HL-60 (cell line): ENCODE measurements around the gene NOS3.

ENCODE experiments used
- DNase-seq, 2 experiments: peaks; one replicate each; pipeline ENCODE4 v3.0.0-alpha.2; 2010 to 2020; ENCODE audit warnings: low read depth in 1 of 2, low spot score in 1 of 2
- H3K27ac ChIP-seq: fragments of 250-450 bp; sonication (Bioruptor Pico); replicated peaks from 2 replicates; pipeline ENCODE4 v1.5.1; 2020; ENCODE audit warnings: mild to moderate bottlenecking, moderate library complexity
- H3K27me3 ChIP-seq: fragments of 250-450 bp; sonication (Bioruptor Pico); 2 replicates; pipeline ENCODE4 v1.5.1; 2021; ENCODE audit warnings: mild to moderate bottlenecking, moderate library complexity; ENCODE audit not compliant: insufficient read depth, poor library complexity, severe bottlenecking
- H3K4me3 ChIP-seq: replicated peaks from 2 replicates; pipeline ENCODE4 v1.5.1; 2011; ENCODE audit warnings: mild to moderate bottlenecking, control low read depth, low read length; ENCODE audit not compliant: insufficient read depth
- CTCF ChIP-seq: IDR thresholded peaks from one replicate; pipeline ENCODE4 v1.5.1; 2011; ENCODE audit warnings: low read length, control low read depth, inconsistent platforms; ENCODE audit not compliant: insufficient read depth
- GABPA ChIP-seq: IDR thresholded peaks from 2 replicates; pipeline ENCODE4 v1.6.1; 2012; ENCODE audit warnings: low read depth
- POLR2AphosphoS5 ChIP-seq: IDR thresholded peaks from 2 replicates; pipeline ENCODE4 v1.6.1; 2012; ENCODE audit warnings: low read depth
- REST ChIP-seq: IDR thresholded peaks from 2 replicates; pipeline ENCODE4 v1.6.1; 2012; ENCODE audit warnings: low read depth; ENCODE audit not compliant: insufficient replicate concordance
- SPI1 ChIP-seq: IDR thresholded peaks from 2 replicates; pipeline ENCODE4 v1.6.1; 2012; ENCODE audit warnings: low read depth, mild to moderate bottlenecking, borderline replicate concordance

NOS3 gene

DNA sequence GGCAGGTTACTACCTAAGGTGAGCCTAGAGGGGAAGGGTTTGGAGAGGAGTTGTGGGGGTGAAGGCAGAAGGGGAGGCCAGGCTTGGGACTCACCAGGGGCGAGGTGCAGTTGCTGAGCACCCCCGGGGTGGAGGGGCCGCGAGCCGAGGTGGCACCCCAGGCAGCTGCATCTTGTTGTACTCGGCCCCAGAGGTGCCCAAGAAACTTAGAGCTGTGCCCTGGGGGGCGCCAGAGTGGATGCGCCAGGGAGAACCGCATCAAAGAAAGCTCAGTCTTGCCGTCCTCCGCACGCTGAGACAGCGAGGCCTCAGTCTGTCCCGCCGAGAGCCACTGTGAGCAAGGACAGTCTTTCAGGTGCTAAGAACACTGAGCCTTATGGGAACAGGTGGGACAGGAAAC lies 26.1 kb downstream of the NOS3 start:
- no peak overlapping the region for H3K4me3 ChIP-seq
- no peak for DNase-seq
- TF ChIP-seq CTCF (no peak), GABPA (no peak), SPI1 (no peak), POLR2AphosphoS5 (no peak), REST (no peak)
- peaks cover 24% of the 10 kb centered on the region for H3K27me3 ChIP-seq
- no peak overlapping the region for H3K27ac ChIP-seq

- no peak overlapping the region for H3K27ac ChIP-seq
- no peak for TF ChIP-seq CTCF
- TF ChIP-seq POLR2AphosphoS5 = no peak
- TF ChIP-seq GABPA = no peak
- no peak for TF ChIP-seq SPI1
- no peak for TF ChIP-seq REST
- peaks cover 22% of the 10 kb centered on the region for H3K27me3 ChIP-seq
- H3K4me3 ChIP-seq = no peak overlapping the region
- no peak for DNase-seq
Measured at GRCh38 chr7:151017370-151017952, 26.6 kb downstream of the NOS3 start.

DNA sequence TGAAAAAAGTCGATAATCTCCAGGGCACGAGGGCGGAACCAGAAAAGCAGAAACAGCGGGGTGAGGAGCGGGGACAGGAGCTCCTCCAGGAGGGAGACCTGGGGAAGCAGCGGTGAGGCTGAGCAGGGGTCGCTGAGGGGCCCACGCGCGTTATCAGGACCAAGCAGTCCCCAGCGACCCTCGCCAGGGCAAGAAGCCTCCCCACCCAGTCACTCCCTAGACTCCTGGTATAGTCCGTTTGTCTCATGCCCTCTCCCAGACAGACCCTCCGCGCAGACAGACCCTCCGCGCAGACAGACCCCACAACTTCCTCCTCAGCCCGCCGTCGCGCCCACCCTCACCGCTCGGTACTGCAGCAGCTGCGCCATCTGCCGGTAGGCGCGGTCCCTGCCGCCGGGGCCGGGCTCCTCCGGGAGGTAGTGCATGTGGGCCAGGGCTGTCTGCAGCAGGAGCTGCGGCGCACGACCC lies 27.2 kb downstream of the NOS3 start:
- peak; percentile 58 to 69 for DNase-seq
- TF ChIP-seq CTCF (peak; percentile 39), REST (no peak)
- H3K27ac ChIP-seq = no peak overlapping the region
- H3K4me3 ChIP-seq = no peak overlapping the region; the same call in 1 of the 2 replicates
- peaks cover 18% of the 10 kb centered on the region for H3K27me3 ChIP-seq
